Measurements from ENCODE around the gene BTBD9.

DNA sequence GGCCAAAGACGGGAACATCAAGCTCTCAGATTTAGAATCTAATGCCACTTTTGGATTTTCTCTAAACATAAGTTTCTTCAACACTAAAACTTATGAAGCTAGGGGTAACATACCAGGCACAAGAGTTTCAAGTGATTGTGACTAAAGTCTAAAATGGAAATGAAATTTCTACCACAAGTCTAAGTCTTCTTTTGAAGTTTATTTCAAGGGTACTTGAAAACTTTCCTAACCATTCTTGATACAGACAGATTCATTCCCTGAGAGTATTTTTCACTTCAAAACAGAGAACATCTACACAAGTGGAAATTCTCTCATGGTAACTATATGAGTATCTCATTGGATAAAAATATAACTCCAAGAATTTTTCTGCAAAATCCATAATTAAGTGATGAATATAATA is 56.2 kb downstream of the BTBD9 start:
- TF ChIP-seq, protein P1, sequence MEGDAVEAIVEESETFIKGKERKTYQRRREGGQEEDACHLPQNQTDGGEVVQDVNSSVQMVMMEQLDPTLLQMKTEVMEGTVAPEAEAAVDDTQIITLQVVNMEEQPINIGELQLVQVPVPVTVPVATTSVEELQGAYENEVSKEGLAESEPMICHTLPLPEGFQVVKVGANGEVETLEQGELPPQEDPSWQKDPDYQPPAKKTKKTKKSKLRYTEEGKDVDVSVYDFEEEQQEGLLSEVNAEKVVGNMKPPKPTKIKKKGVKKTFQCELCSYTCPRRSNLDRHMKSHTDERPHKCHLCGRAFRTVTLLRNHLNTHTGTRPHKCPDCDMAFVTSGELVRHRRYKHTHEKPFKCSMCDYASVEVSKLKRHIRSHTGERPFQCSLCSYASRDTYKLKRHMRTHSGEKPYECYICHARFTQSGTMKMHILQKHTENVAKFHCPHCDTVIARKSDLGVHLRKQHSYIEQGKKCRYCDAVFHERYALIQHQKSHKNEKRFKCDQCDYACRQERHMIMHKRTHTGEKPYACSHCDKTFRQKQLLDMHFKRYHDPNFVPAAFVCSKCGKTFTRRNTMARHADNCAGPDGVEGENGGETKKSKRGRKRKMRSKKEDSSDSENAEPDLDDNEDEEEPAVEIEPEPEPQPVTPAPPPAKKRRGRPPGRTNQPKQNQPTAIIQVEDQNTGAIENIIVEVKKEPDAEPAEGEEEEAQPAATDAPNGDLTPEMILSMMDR (IDR thresholded peaks at IDR 0.05) = no peak
- TF ChIP-seq POLR2A (IDR thresholded peaks at IDR 0.05) = no peak
